GM12892 (cell line): ENCODE results near the gene SUSD4.

Experiments
- POLR2A ChIP-seq: IDR thresholded peaks from 2 replicates; pipeline ENCODE4 v1.6.1; 2011; ENCODE audit warnings: low read depth, low read length, control low read depth
- POLR2AphosphoS5 ChIP-seq: IDR thresholded peaks from 2 replicates; pipeline ENCODE4 v1.6.1; 2011; ENCODE audit warnings: low read depth, low read length, control low read depth
- TAF1 ChIP-seq: IDR thresholded peaks from 2 replicates; pipeline ENCODE4 v1.6.1; 2011; ENCODE audit warnings: low read depth, mild to moderate bottlenecking, control low read depth, low read length, borderline replicate concordance

- TF ChIP-seq TAF1: no peak
- TF ChIP-seq POLR2A: no peak
- no peak for TF ChIP-seq POLR2AphosphoS5
Measured at GRCh38 chr1:223219846-223220610, 143.9 kb downstream of the SUSD4 start.
